Liver (tissue), 9 donors: ENCODE results near the gene CYCS. TPM values are rescaled to one million over a fixed set of nuclear protein-coding genes. Genes with fewer than 3 reads are reported as not detected.

ENCODE experiments used
- DNase-seq: peaks from one replicate; pipeline ENCODE4 v3.0.0-alpha.2; 2017; ENCODE audit warnings: low spot score
- H3K27ac ChIP-seq, 2 donors: one replicate each; pipeline ENCODE4 v1.7.0; 2013; ENCODE audit warnings: inconsistent platforms in 2 of 2, low read length in 2 of 2, control low read depth in 1 of 2, low read depth in 1 of 2, mild to moderate bottlenecking in 1 of 2
- H3K27me3 ChIP-seq, 4 donors: one replicate each; pipeline versions ENCODE4 v1.6.1 to v1.7.0; 2013; ENCODE audit warnings: low read length in 3 of 4, inconsistent platforms in 1 of 4, mild to moderate bottlenecking in 1 of 4, moderate library complexity in 1 of 4; ENCODE audit not compliant: control insufficient read depth in 4 of 4, insufficient read depth in 4 of 4
- H3K36me3 ChIP-seq, 4 donors: one replicate each; pipeline versions ENCODE4 v1.6.1 to v1.7.0; 2013; ENCODE audit warnings: low read length in 3 of 4, mild to moderate bottlenecking in 3 of 4, low read depth in 1 of 4, moderate library complexity in 1 of 4; ENCODE audit not compliant: control insufficient read depth in 4 of 4, insufficient read depth in 3 of 4
- H3K4me1 ChIP-seq, 4 donors: one replicate each; pipeline versions ENCODE4 v1.6.1 to v1.7.0; 2013; ENCODE audit warnings: low read length in 3 of 4, mild to moderate bottlenecking in 3 of 4, moderate library complexity in 1 of 4; ENCODE audit not compliant: control insufficient read depth in 4 of 4, insufficient read depth in 4 of 4
- H3K4me3 ChIP-seq, 3 donors: one replicate each; pipeline versions ENCODE4 v1.6.1 to v1.7.0; 2013; ENCODE audit warnings: low read length in 3 of 3, control low read depth in 1 of 3, low read depth in 1 of 3, mild to moderate bottlenecking in 1 of 3
- H3K9ac ChIP-seq, 2 donors: one replicate each; pipeline ENCODE4 v1.7.0; 2013; ENCODE audit warnings: low read length in 2 of 2, mild to moderate bottlenecking in 2 of 2, moderate library complexity in 2 of 2, control low read depth in 1 of 2, low read depth in 1 of 2
- H3K9me3 ChIP-seq, 4 donors: one replicate each; pipeline versions ENCODE4 v1.6.1 to v1.7.0; 2013; ENCODE audit warnings: low read length in 3 of 4; ENCODE audit not compliant: control insufficient read depth in 4 of 4
- ATF3 ChIP-seq: IDR thresholded peaks from 2 replicates; pipeline ENCODE4 v1.6.1; 2016; ENCODE audit warnings: antibody characterized with exemption
- EGR1 ChIP-seq, 2 donors: IDR thresholded peaks; 2 replicates each; pipeline ENCODE4 v1.6.1; 2016 to 2018; ENCODE audit warnings: antibody characterized with exemption in 2 of 2, low read depth in 2 of 2
- FOXA2 ChIP-seq: IDR thresholded peaks from 2 replicates; pipeline ENCODE4 v1.6.1; 2016; ENCODE audit warnings: antibody characterized with exemption
- GABPA ChIP-seq, 2 donors: IDR thresholded peaks in 1 of 2; conservative IDR thresholded peaks in 1 of 2; 2 replicates each; pipeline ENCODE4 v1.6.1; 2016; ENCODE audit warnings: antibody characterized with exemption in 2 of 2, mild to moderate bottlenecking in 1 of 2, moderate library complexity in 1 of 2
- HNF4G ChIP-seq: IDR thresholded peaks from 2 replicates; pipeline ENCODE4 v1.6.1; 2016; ENCODE audit warnings: antibody characterized with exemption
- JUND ChIP-seq, 2 donors: IDR thresholded peaks; 2 replicates each; pipeline ENCODE4 v1.6.1; 2016; ENCODE audit warnings: antibody characterized with exemption in 2 of 2
- NR2F2 ChIP-seq: IDR thresholded peaks from 2 replicates; pipeline ENCODE4 v1.6.1; 2016; ENCODE audit warnings: antibody characterized with exemption
- RAD21 ChIP-seq, 2 donors: IDR thresholded peaks; 2 replicates each; pipeline ENCODE4 v1.6.1; 2016; ENCODE audit warnings: antibody characterized with exemption in 2 of 2, mild to moderate bottlenecking in 2 of 2
- WGBS: extraction: QIAGEN DNeasy Blood & Tissue Kit; methylation state at CpG from one replicate; pipeline ENCODE4 v1.1.7; 2013; 5-methylcytosine and 5-hydroxymethylcytosine counted together
- polyA plus RNA-seq, 2 donors: library from polyadenylated mRNA; stranded (reverse) in 1 of 2; unstranded in 1 of 2; fragments of 200-250 nt in 1 of 2; fragments of >200 nt in 1 of 2; fragmentation: Nextera tagmentation in 1 of 2; extraction: Ambion mirVana in 1 of 2; gene quantifications; one replicate each; pipeline versions ENCODE4 v1.2.1 to v1.2.3, GENCODE V29; 2013 to 2015
- total RNA-seq, 2 donors: library from RNA; depleted of rRNA; stranded (reverse); fragments of >200 nt; gene quantifications; one replicate each; pipeline ENCODE4 v1.2.3, GENCODE V29; 2014
- TF ChIP-seq, protein P1 (sequence below): fragments of 150-350 bp; IDR thresholded peaks from 2 replicates; pipeline ENCODE4 v1.5.1; 2017; ENCODE audit warnings: improper control_type of control experiment, low read depth, low read length; ENCODE audit not compliant: missing input control
- TF ChIP-seq, protein P2 (sequence below): IDR thresholded peaks from 2 replicates; pipeline ENCODE4 v1.6.1; 2016; ENCODE audit warnings: antibody characterized with exemption
- TF ChIP-seq, protein P3 (sequence below): IDR thresholded peaks from 2 replicates; pipeline ENCODE4 v1.6.1; 2016; ENCODE audit warnings: antibody characterized with exemption
- donor health status: healthy.
- donor health status: healthy.
- donor health status: healthy.
- donor health status: healthy.
- donor health status: healthy.

The CYCS gene
- total and polyA plus RNA-seq, 4 donors: 23.1 to 74.3 (median 42.4) TPM

GRCh38 chr7:25098096-25099046 is 26.7 kb downstream of the CYCS start:
- WGBS: 33% methylated on average over 11 of the region's 11 CpGs
- no peaks in the 10 kb centered on the region for H3K27me3 ChIP-seq
- TF ChIP-seq JUND (IDR thresholded peaks at IDR 0.05) (no peak), RAD21 (IDR thresholded peaks at IDR 0.05) (peak; percentile 79 to 84), HNF4G (no peak)
- TF ChIP-seq, protein P1, sequence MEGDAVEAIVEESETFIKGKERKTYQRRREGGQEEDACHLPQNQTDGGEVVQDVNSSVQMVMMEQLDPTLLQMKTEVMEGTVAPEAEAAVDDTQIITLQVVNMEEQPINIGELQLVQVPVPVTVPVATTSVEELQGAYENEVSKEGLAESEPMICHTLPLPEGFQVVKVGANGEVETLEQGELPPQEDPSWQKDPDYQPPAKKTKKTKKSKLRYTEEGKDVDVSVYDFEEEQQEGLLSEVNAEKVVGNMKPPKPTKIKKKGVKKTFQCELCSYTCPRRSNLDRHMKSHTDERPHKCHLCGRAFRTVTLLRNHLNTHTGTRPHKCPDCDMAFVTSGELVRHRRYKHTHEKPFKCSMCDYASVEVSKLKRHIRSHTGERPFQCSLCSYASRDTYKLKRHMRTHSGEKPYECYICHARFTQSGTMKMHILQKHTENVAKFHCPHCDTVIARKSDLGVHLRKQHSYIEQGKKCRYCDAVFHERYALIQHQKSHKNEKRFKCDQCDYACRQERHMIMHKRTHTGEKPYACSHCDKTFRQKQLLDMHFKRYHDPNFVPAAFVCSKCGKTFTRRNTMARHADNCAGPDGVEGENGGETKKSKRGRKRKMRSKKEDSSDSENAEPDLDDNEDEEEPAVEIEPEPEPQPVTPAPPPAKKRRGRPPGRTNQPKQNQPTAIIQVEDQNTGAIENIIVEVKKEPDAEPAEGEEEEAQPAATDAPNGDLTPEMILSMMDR: peak; percentile 82

DNA sequence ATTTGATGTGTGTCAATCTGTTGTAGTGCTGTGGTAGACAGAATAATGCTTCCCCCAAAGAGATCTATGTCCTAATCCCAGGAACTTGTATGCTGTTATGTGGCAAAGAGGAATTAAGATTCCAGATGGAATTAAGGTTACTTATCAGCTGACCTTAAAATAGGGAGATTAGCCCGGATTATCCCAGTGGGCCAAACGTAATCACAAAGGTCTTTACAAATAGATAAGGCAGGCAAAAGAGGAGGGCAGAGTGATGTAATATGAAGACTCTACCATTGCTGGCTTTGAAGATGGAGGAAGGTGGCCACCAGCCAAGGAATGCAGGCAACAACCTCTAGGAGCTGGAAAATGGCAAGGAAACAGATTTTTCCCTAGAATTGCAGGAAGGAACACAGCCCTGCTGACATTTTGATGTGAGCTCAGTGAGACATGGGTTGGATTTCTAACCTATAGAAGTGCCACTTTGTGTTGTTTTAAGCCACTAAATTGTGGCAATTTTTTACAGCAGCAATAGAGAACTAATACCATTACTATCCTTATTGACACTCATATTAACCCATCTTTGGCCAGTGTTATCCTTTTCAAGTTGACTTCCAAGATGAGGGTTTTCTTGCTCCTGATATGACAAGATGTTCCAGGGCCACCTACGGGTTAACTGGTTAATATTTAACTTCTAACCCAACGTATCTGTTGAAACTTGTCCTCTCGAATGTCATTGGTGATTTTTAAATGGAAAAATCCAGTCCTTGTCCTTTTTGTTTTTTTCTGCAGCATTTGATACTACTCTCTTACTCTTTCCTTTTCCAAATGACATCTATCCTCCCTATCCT is 29.3 kb downstream of the CYCS start:
- DNase-seq: no peak
- H3K9ac ChIP-seq: no peak overlapping the region
- no peaks in the 10 kb centered on the region for H3K9me3 ChIP-seq
- peaks cover 0 to 9% (median 6%) of the 10 kb centered on the region in 4 donors for H3K4me1 ChIP-seq
- TF ChIP-seq RAD21 (IDR thresholded peaks at IDR 0.05) (no peak), FOXA2 (no peak), GABPA (IDR thresholded peaks at IDR 0.05 in 1 of 2, conservative IDR thresholded peaks at IDR 0.05 in 1 of 2) (no peak), ATF3 (no peak), EGR1 (IDR thresholded peaks at IDR 0.05; ENCODE audit: low read depth in 2 of 2) (no peak), NR2F2 (no peak), JUND (IDR thresholded peaks at IDR 0.05) (no peak)
- TF ChIP-seq, protein P2, sequence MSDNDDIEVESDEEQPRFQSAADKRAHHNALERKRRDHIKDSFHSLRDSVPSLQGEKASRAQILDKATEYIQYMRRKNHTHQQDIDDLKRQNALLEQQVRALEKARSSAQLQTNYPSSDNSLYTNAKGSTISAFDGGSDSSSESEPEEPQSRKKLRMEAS: no peak
- TF ChIP-seq, protein P3, sequence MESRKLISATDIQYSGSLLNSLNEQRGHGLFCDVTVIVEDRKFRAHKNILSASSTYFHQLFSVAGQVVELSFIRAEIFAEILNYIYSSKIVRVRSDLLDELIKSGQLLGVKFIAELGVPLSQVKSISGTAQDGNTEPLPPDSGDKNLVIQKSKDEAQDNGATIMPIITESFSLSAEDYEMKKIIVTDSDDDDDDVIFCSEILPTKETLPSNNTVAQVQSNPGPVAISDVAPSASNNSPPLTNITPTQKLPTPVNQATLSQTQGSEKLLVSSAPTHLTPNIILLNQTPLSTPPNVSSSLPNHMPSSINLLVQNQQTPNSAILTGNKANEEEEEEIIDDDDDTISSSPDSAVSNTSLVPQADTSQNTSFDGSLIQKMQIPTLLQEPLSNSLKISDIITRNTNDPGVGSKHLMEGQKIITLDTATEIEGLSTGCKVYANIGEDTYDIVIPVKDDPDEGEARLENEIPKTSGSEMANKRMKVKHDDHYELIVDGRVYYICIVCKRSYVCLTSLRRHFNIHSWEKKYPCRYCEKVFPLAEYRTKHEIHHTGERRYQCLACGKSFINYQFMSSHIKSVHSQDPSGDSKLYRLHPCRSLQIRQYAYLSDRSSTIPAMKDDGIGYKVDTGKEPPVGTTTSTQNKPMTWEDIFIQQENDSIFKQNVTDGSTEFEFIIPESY: no peak
- TF ChIP-seq, protein P1: no peak
- no peak overlapping the region for H3K4me3 ChIP-seq
- WGBS: 20% methylated on average over 5 of the region's 5 CpGs
- H3K36me3 ChIP-seq: no peaks in the 10 kb centered on the region
- H3K27ac ChIP-seq: no peak overlapping the region
- no peaks in the 10 kb centered on the region for H3K27me3 ChIP-seq

More at GRCh38 chr7:25098096-25099046, 26.7 kb downstream of the CYCS start:
- Histone ChIP-seq H3K9ac (no peak overlapping the region), H3K36me3 (no peaks in the 10 kb centered on the region), H3K27ac (no peak overlapping the region), H3K4me3 (no peak overlapping the region), H3K4me1 (peaks cover 0 to 6% (median 3%) of the 10 kb centered on the region in 4 donors), H3K9me3 (no peaks in the 10 kb centered on the region)
- peak; percentile 48 for DNase-seq
